NCI-H128 (cell line): ENCODE data around the gene AARSD1.
"Not testable (repeated sequence)": the region's sequence is repeated elsewhere in the genome, so short reads cannot be mapped to it uniquely, and the experiment has no call there.

ENCODE experiments used
- DNase-seq: peaks from one replicate; lab custom pipeline; 2025; ENCODE audit not compliant: unreplicated experiment; lab: John Stamatoyannopoulos, UW

The AARSD1 gene

GRCh38 chr17:42920922-42921321 lies 43.3 kb downstream of the AARSD1 start:
- DNase-seq = no peak

GRCh38 chr17:42920106-42920900 lies 44.0 kb downstream of the AARSD1 start:
- no peak for DNase-seq

- not testable (repeated sequence) for DNase-seq
These were observed 44.7 kb downstream of the AARSD1 start for GRCh38 chr17:42919522-42920077.

DNA sequence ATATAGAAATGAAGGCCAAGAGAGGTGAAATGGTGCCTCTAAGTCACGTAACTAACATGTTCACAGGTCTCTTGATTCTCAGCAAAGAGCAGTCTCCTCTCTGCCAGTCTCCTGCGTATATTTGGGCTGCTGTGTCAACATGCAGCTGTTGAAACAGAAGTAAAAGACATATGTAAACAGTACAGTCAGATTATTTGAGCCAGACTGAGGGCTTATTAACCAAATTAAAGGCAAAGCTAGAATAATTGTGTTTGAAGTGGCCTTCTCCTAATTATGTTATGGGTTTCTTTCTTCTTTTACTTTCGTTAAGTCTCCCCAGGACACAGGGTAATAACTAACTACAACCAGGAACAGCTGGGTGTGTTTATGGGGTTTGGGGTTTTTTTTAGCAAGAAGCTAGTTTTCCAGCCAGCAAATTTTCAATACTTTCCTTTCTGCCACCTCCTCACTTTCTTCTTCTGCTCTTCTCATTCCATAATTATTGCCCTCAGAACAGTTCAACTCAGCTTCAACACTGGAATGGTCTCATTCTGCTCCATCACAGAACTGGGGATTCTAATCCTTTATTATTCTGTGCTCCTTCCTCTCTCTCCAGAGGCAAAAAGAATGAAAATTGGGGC lies 45.2 kb downstream of the AARSD1 start:
- DNase-seq = no peak

- DNase-seq = no peak
These were observed 47.0 kb downstream of the AARSD1 start for GRCh38 chr17:42917236-42917603.

GRCh38 chr17:42916388-42917235 lies 47.6 kb downstream of the AARSD1 start:
- not testable (repeated sequence) for DNase-seq

DNA sequence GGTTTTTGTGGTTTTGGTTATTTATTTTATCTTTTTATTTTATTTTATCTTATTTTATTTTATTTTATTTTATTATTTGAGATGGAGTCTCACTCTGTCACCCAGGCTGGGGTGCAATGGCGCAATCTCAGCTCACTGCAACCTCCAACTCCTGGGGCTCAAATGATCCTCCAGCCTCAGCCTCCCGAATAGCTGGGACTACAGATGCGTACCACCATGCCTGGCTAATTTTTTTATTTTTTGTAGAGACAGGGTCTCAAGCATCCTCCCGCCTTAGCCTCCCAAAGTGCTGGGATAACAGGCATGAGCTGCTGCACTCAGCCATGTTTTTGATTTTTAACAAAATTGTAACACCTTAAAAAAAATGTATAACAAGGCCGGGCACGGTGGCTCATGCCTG lies 49.0 kb downstream of the AARSD1 start:
- not testable (repeated sequence) for DNase-seq

- no peak for DNase-seq
These were observed 50.2 kb downstream of the AARSD1 start for GRCh38 chr17:42913981-42914617.

DNA sequence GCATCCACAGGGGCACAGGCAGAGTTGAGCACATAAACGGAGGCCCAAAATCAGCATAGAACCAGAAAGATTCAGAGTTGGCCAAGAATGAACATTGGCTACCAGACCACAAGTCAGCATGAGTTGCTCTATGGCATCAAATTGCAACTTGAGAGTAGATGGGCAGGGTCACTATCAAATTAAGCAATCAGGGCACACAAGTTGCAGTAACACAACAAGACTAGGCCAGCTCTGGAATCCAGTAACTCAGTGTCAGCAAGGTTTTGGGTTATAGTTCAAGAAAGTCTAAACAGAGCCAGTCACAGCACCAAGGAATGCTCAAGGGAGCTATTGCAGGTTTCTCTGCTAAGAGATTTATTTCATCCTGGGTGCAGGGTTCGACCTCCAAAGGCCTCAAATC lies 50.7 kb downstream of the AARSD1 start:
- DNase-seq = no peak

- no peak for DNase-seq
These were observed 55.2 kb downstream of the AARSD1 start for GRCh38 chr17:42908872-42909700.

GRCh38 chr17:42906772-42907446 lies 57.3 kb downstream of the AARSD1 start:
- no peak for DNase-seq

DNA sequence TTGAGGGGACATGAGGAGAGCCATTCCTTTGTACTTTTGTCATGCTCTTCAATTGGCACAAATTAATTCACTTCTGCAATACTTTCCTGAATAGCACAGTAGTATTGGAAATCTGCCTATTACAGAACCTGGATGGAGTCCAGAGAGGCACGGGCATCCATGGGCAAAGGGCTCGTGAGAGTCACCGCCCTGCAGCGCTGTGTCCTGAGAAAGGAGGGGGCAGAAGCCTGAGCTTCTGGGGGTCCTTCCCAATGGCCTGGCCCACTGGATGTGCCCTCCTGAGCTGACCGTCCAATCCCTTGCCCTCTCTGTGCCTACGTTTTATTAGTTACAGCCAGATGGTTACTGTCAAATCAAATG lies 60.2 kb downstream of the AARSD1 start:
- DNase-seq = no peak

DNA sequence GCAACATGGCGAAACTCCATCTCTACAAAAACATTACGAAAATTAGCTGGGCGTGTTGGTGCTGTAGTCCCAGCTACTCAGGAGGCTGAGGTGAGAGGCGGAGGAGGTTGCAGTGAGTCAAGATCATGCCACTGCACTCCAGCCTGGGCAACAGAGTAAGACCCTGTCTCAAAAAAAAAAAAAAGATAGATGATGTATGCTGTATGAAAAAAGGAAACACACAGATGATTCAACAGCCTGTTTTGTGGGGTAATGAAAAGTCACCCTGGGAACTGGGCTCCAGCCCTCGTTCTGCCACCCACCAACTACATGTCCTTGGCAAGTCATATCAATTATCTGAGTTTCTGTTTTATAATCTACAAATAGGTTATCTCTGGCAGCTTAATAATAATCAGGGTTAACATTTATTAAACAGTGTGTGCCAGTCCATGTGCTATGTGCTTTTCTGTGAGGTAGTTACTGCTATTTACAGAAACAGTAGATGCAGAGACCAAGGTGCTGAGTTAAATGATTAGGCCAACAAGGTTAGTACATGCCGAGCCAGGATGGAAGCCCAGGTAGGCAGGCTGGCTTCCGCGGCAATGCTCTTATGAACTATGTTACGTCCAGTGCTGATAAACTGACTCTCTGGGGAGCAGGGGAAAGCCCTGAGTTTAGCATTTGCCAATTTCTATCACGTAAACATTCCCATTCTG lies 62.6 kb downstream of the AARSD1 start:
- DNase-seq = no peak
